NCI-H2107 (cell line): ENCODE measurements around the gene UTS2B.
"Not testable (repeated sequence)": the region's sequence is repeated elsewhere in the genome, so short reads cannot be mapped to it uniquely, and the experiment has no call there.

Source experiments
- DNase-seq: peaks from one replicate; lab custom pipeline; 2025; lab: John Stamatoyannopoulos, UW

Gene UTS2B

DNA sequence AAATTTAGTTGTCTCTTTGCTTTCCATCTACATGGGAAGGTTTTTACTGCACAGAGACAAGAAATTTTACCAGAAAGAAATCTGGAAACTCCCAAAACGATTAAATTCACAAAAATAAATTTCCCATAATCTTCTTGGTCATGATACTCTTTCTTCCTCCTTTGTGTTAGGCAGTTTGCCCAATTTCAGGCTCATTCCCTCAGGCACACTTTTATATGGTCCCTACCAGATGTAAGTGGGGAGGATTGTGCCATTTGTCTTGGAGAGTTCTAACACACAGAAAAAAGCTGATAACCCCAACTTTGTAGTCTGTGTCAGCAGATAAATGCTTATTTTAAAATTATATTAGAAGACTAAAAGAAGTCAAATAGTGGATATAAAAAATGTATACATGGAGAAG, 50.2 kb downstream of the UTS2B start:
- no peak for DNase-seq

GRCh38 chr3:191275751-191276150, 54.6 kb downstream of the UTS2B start:
- no peak for DNase-seq

DNA sequence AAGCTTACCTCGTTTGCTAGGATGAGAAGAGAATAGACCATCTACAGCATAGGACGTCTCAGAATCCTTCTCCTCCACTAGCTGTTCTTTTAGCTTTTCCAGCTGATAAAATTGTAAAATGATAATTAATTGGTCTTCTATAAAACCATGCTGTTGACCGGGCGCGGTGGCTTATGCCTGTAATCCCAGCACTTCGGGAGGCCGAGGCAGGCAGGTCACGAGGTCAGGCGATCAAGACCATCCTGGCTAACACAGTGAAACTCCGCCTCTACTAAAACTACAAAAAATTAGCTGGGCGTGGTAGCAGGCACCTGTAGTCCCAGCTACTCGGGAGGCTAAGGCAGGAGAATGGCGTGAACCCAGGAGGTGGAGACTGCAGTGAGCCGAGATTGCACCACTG, 55.1 kb downstream of the UTS2B start:
- not testable (repeated sequence) for DNase-seq

DNA sequence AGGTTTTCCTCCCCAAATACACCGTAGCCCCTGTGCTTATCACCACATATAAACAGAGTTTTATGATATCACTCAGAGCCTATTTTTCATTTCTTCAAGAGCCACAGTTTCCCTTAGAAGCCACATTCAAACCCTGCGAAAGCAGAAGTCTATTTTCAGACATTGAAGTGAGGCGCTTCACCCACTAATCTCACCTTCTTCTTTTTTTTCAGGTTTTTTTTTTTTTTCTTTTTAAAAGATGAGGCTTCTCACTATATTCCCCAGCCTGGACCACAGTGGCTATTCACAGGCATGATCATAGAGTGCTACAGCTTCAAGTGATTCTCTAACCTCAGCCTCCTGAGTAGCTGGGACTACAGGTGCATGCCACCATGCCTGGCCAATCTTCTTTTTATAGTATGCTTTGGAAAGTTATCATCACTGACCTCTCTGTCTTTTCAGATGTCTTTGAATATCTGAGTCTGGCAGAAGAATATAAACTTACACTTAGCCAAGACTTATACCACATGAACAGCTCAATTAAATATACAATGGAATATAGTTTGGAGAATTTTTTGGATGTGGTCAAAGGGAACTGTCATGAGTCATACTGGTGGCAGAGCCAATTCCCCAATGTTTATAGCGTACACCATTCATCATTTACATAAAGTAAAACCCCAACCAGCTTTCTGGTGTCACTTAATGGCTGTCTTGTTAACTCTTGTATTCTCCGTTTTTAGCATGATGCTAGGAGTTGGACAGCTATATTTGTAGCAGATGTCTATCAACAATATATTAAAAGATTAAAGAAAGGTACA, 60.8 kb downstream of the UTS2B start:
- DNase-seq, result no peak

GRCh38 chr3:191268737-191269136, 61.6 kb downstream of the UTS2B start:
- DNase-seq, result no peak

GRCh38 chr3:191263850-191264249, 66.5 kb downstream of the UTS2B start:
- DNase-seq, result no peak

GRCh38 chr3:191263365-191263764, 67.0 kb downstream of the UTS2B start:
- no peak for DNase-seq

- DNase-seq, result no peak
Measured at GRCh38 chr3:191262650-191263049, 67.7 kb downstream of the UTS2B start.

DNA sequence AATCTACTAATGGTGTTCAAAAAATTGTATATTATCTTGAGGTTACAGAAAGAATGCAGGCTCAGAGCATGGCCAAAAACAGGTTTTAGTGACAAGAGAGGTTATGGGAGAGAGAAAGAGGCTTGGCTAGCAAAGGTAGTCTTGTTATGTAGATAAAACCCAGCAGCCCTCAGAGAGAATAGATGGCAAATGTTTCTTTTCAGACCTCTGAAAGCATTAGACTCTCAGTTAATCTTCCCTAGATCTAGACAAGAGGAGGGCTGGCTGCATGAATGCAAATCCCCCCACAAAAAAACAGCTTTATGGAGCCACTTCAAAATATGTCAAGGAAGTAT, 69.1 kb downstream of the UTS2B start:
- DNase-seq, result no peak

- no peak for DNase-seq
Measured at GRCh38 chr3:191260431-191261303, 69.7 kb downstream of the UTS2B start.

DNA sequence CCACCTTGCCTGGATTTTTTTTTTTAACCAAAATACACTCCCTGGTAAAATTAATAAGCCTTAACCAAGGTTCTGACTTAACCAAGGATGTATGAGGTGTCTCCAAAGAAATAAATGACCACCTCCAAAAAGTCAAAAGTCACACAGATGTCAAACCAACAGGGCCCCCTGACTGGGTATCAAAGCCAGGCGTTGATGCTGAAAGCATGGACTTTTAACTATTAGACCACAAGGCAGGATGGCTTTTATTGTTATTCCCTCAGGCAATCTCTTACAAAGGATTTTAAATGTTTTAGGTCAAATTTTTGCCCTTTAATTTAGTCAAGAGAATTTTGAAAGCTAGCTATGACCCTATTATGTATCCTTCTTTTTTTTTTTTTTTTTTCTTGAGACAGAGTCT, 70.8 kb downstream of the UTS2B start:
- DNase-seq, result no peak

DNA sequence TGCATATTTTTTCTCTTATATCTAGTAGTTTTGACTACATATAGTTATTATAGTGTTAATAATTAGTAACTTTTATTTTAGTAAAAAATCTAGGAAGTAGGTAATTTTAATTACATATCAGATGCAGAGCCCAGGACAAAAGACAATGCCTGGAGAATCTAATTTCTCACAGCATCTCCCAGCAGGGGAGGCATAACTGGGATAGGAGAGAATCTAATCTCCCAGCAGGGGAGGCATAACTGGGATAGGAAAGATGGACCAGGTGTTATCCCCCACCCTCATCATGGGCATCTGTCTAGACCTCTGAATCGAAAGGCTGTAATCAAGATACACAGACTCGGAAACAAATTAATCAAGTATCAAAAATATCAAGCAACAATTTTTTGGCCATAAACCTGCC, 73.0 kb downstream of the UTS2B start:
- no peak for DNase-seq

DNA sequence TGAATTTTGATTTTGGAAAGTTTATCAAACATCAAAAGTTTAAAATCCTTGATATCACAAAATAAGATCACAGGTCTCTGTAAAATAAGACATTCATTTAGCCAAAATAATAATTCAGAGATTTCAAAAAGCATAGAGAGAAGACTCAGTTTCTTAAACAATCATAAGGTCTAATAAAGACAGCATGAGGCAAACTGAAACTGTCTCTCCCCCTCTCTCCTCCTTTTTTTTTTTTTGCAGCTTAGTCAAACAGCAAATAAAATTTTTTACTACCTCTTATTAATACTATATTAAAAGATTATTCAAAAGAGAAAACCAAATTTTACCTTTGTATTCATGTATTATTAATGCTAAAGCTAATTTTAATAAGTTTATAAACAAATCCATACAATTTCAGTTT, 73.9 kb downstream of the UTS2B start:
- DNase-seq, result no peak

DNA sequence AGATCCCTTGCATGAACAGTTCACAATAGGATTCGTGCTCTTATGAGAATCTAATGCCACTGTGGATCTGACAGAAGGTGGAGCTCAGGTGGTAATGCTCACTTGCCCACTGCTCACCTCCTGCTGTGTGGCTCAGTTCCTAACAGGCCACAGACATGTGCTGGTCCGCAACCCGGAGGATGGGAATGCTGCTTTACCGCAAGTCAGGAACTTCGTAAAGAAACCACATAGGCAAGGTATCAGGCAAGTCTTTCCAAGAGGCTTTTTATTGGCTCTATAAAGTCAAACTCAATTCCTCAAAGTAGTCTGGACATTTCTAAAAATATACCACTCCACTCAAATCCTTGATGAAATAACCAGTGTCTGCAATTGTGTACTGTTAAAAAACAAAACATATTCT, 75.2 kb downstream of the UTS2B start:
- DNase-seq, result no peak

DNA sequence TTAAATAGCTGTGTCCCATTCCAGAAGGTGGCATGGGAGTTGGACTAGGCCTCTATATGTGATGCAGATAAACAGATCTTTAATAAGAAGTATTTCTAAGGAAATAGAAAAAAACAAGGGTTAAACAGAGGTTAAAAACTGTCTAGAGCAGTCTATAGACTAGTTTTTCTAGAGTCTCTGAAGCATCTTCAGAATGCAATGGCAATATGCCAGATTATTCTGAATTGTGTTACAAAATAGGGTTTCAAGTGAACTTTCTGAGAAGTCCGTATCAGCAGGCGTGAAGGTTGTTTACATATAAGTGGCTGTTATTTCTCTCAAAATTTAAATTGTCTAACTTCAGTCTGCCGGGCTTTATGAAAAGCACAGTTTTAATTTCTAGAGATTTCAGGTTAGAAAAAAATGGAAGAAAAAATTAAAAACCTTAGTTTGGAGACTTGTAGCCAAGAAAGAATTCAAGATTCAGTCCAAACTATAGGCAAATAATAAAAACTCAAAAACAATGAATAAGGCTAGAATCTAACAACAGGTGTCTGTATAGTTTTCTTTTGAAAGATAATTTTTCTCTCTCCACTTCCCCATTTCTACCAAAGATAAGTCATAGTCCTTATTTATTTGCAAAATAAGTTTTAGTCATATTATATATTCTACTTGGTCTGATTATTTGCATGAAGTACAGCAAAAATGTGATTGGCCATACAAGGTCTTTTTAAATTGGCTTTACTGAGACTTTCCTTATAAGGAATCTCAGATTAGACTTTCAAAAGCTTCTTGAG, 76.0 kb downstream of the UTS2B start:
- no peak for DNase-seq

DNA sequence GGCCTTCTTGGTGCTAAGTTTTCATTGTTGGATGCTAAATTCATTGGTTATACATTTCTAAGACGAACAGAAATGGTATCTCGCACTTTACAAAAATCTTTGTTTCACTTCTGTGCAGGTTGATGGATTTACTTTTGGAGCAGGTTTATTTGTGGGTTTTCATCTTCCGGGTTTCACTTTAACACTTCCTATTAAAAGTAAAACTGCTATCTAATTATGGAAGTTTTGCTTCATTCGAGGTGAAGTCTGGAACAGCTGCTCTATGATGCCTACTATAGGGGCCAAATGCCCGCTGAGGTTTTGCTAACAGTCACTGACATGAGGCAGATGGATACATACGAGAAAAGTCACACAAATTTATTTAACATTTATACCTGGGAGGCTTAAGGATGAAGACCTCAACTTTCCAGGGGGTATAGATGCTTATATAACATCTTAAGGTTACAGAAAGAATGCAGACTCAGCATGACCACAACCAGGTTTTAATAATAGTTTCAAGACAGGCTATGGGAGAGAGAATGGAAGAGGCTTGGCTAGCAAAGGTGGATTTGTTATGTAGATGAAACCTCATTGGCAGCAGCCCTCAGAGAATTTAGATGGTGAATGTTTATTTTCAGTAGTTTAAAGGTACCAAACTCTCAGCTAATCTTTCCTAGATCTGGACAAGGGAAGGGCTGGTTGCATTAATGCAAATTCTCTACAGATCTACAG, 77.1 kb downstream of the UTS2B start:
- DNase-seq, result no peak

- no peak for DNase-seq
Measured at GRCh38 chr3:191246630-191247029, 83.7 kb downstream of the UTS2B start.

GRCh38 chr3:191246034-191246433, 84.3 kb downstream of the UTS2B start:
- not testable (repeated sequence) for DNase-seq

- no peak for DNase-seq
Measured at GRCh38 chr3:191244242-191244867, 86.0 kb downstream of the UTS2B start.

DNA sequence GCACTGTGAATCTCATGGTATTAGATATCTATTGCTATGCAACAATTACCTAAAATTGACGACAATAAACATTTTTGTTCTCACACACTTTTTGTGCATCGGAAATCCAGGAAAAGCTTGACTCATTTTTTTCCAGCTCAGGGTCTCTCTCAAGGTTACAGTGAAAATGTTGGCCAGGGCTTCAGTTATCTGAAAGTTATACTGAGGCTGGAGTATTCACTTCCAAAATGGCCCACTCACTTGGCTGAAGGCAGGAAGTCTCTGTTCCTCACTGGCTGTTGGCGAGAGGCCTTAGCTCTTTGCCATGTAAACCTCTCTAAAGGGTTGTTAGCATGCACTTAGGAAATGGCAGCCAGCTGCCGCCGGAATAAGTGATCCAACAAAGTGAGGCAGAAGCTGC, 89.8 kb downstream of the UTS2B start:
- no peak for DNase-seq

DNA sequence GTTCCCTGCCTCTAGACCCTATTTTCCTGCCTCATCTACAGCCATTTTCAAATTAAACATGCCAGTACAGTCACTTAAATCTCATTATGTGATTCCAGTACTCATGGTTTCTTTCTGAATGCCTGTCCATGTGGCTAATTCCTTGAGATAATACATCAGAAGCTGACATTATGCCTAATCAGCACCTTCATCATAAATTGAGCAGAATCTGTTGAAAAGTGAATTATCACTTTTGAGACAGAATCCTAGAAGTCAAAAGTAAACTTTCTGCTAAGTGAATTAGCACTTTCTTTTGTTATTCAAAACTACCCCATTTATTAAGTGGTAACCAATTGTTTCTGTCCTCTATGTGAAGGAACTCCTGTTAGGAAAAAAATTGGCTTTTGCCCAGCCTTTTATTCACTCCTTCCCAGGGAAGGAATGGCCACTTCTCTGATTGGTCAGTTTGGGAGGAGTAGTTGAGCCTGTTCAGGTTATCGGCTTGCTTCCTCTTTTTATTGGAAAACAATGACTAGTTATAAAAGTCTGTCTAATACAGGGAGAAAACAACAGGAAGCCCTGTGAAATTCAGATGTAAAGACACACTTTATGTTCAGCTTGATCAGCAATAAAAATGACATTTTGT, 90.8 kb downstream of the UTS2B start:
- DNase-seq, result no peak
